G401.6 (cell line): ENCODE measurements around the gene TUBE1.
"Not testable (repeated sequence)": the region's sequence is repeated elsewhere in the genome, so short reads cannot be mapped to it uniquely, and the experiment has no call there.

Experiments
- FAIRE-seq: peaks from 2 replicates; lab custom pipeline; 2012; peaks lifted over from hg19 to GRCh38; lab: Jason Lieb, UNC

The TUBE1 gene

GRCh38 chr6:112062966-112063365 lies 24.3 kb downstream of the TUBE1 start:
- FAIRE-seq = no peak

- FAIRE-seq = no peak
These were observed 25.7 kb downstream of the TUBE1 start for GRCh38 chr6:112061605-112062004.

GRCh38 chr6:112058243-112059032 lies 28.8 kb downstream of the TUBE1 start:
- FAIRE-seq = no peak

GRCh38 chr6:112054555-112055190 lies 32.6 kb downstream of the TUBE1 start:
- no peak for FAIRE-seq

- FAIRE-seq = no peak
These were observed 33.3 kb downstream of the TUBE1 start, which contains the start of gene CCN6 for GRCh38 chr6:112054001-112054400. Gene CCN6 (plus strand): TSS chr6:112054104. CDS start chr6:112054358, 254 bp downstream.

GRCh38 chr6:112051251-112051740 lies 36.0 kb downstream of the TUBE1 start:
- FAIRE-seq = not testable (repeated sequence)

- FAIRE-seq = no peak
These were observed 36.9 kb downstream of the TUBE1 start for GRCh38 chr6:112050429-112050828.

- no peak for FAIRE-seq
These were observed 37.3 kb downstream of the TUBE1 start for GRCh38 chr6:112049996-112050395.

GRCh38 chr6:112049026-112049799 lies 38.1 kb downstream of the TUBE1 start:
- FAIRE-seq = no peak

GRCh38 chr6:112047523-112047922 lies 39.8 kb downstream of the TUBE1 start:
- not testable (repeated sequence) for FAIRE-seq

- no peak for FAIRE-seq
These were observed 42.4 kb downstream of the TUBE1 start for GRCh38 chr6:112044856-112045255.

- FAIRE-seq = no peak
These were observed 43.1 kb downstream of the TUBE1 start for GRCh38 chr6:112044196-112044595.

- peak; percentile 93 for FAIRE-seq
These were observed 44.0 kb downstream of the TUBE1 start for GRCh38 chr6:112043032-112044007.

GRCh38 chr6:112041535-112041934 lies 45.7 kb downstream of the TUBE1 start:
- no peak for FAIRE-seq

- no peak for FAIRE-seq
These were observed 46.3 kb downstream of the TUBE1 start for GRCh38 chr6:112040956-112041355.

- FAIRE-seq = no peak
These were observed 47.9 kb downstream of the TUBE1 start for GRCh38 chr6:112039431-112039770.

GRCh38 chr6:112038756-112039430 lies 48.4 kb downstream of the TUBE1 start:
- no peak for FAIRE-seq

GRCh38 chr6:112038268-112038667 lies 49.0 kb downstream of the TUBE1 start:
- FAIRE-seq = no peak

- FAIRE-seq = no peak
These were observed 49.5 kb downstream of the TUBE1 start for GRCh38 chr6:112037783-112038216.

GRCh38 chr6:112036088-112036637 lies 51.1 kb downstream of the TUBE1 start:
- FAIRE-seq = no peak

- no peak for FAIRE-seq
These were observed 52.7 kb downstream of the TUBE1 start for GRCh38 chr6:112034616-112034995.
